Measurements from ENCODE around the gene FOXP1.

The FOXP1 gene

GRCh38 chr3:71285086-71285485 lies 298.4 kb downstream of the FOXP1 start:
- Histone ChIP-seq H3K9me2 (replicated peaks; ENCODE audit: control insufficient read depth, low read length) (no peaks in the 10 kb centered on the region), H3K9me3 (ENCODE audit: control insufficient read depth, insufficient read depth, low read length) (no peaks in the 10 kb centered on the region), H3K27me3 (ENCODE audit: control insufficient read depth, low read length) (no peaks in the 10 kb centered on the region), H3K4me2 (ENCODE audit: low read length) (no peak overlapping the region), H3K4me1 (ENCODE audit: control insufficient read depth, low read length) (no peaks in the 10 kb centered on the region), H3K79me2 (ENCODE audit: control insufficient read depth, low read length) (no peaks in the 10 kb centered on the region; the same call in none of the 2 replicates), H3K4me3 (ENCODE audit: low read length) (no peak overlapping the region), H3F3A (ENCODE audit: control insufficient read depth, insufficient read depth) (no peaks in the 10 kb centered on the region), H3K36me3 (ENCODE audit: control insufficient read depth, low read length) (no peaks in the 10 kb centered on the region), H4K20me1 (ENCODE audit: control insufficient read depth, insufficient read depth, low read depth, low read length) (peaks cover 4% of the 10 kb centered on the region; the same call in 1 of the 2 replicates), H3K27ac (ENCODE audit: low read depth, low read length) (no peak overlapping the region)
- TF ChIP-seq, protein P1, sequence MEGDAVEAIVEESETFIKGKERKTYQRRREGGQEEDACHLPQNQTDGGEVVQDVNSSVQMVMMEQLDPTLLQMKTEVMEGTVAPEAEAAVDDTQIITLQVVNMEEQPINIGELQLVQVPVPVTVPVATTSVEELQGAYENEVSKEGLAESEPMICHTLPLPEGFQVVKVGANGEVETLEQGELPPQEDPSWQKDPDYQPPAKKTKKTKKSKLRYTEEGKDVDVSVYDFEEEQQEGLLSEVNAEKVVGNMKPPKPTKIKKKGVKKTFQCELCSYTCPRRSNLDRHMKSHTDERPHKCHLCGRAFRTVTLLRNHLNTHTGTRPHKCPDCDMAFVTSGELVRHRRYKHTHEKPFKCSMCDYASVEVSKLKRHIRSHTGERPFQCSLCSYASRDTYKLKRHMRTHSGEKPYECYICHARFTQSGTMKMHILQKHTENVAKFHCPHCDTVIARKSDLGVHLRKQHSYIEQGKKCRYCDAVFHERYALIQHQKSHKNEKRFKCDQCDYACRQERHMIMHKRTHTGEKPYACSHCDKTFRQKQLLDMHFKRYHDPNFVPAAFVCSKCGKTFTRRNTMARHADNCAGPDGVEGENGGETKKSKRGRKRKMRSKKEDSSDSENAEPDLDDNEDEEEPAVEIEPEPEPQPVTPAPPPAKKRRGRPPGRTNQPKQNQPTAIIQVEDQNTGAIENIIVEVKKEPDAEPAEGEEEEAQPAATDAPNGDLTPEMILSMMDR (IDR thresholded peaks at IDR 0.05; ENCODE audit: low read depth, low read length, poor library complexity, severe bottlenecking): no peak
- no peak for TF ChIP-seq EZH2phosphoT487 (IDR thresholded peaks at IDR 0.05; ENCODE audit: borderline replicate concordance, low read length)

DNA sequence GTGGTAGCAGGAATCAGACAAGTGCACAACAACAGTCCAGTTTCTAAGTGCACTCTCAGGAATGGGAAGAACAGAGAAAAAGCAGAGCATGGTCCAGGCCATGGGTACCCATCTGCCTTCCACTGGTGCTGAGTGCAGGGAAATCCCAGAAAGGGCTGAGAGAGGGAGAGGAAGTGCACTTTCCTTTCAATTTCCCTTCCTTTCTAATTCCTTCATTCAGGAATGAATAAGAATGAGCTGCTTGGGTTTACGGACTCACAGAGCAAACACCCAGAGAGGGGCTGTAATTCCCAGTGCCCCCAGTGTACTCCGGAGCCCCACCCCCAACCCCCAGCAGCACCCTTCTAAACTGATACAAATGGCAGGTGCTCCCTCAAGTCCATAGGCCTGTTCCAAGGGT lies 300.6 kb downstream of the FOXP1 start:
- H3K79me2 ChIP-seq (ENCODE audit: control insufficient read depth, low read length): no peaks in the 10 kb centered on the region; the same call in none of the 2 replicates
- no peaks in the 10 kb centered on the region; the same call in 1 of the 2 replicates for H4K20me1 ChIP-seq (ENCODE audit: control insufficient read depth, insufficient read depth, low read depth, low read length)
- H3K27ac ChIP-seq (ENCODE audit: low read depth, low read length): no peak overlapping the region
- no peak overlapping the region for H3K4me3 ChIP-seq (ENCODE audit: low read length)
- no peaks in the 10 kb centered on the region for H3K27me3 ChIP-seq (ENCODE audit: control insufficient read depth, low read length)
- TF ChIP-seq EZH2phosphoT487 (IDR thresholded peaks at IDR 0.05; ENCODE audit: borderline replicate concordance, low read length): no peak
- no peak overlapping the region for H3K4me2 ChIP-seq (ENCODE audit: low read length)
- no peaks in the 10 kb centered on the region for H3K36me3 ChIP-seq (ENCODE audit: control insufficient read depth, low read length)
- no peaks in the 10 kb centered on the region for H3K9me3 ChIP-seq (ENCODE audit: control insufficient read depth, insufficient read depth, low read length)
- no peaks in the 10 kb centered on the region for H3K4me1 ChIP-seq (ENCODE audit: control insufficient read depth, low read length)
- no peaks in the 10 kb centered on the region for H3K9me2 ChIP-seq (replicated peaks; ENCODE audit: control insufficient read depth, low read length)
- H3F3A ChIP-seq (ENCODE audit: control insufficient read depth, insufficient read depth): no peaks in the 10 kb centered on the region

GRCh38 chr3:71281280-71281679 lies 302.2 kb downstream of the FOXP1 start:
- H4K20me1 ChIP-seq (ENCODE audit: control insufficient read depth, insufficient read depth, low read depth, low read length): no peaks in the 10 kb centered on the region; the same call in 1 of the 2 replicates
- no peaks in the 10 kb centered on the region for H3K9me3 ChIP-seq (ENCODE audit: control insufficient read depth, insufficient read depth, low read length)
- no peaks in the 10 kb centered on the region for H3K4me1 ChIP-seq (ENCODE audit: control insufficient read depth, low read length)
- no peak overlapping the region for H3K4me2 ChIP-seq (ENCODE audit: low read length)
- H3K79me2 ChIP-seq (ENCODE audit: control insufficient read depth, low read length): no peaks in the 10 kb centered on the region; the same call in none of the 2 replicates
- TF ChIP-seq, protein P1 (IDR thresholded peaks at IDR 0.05; ENCODE audit: low read depth, low read length, poor library complexity, severe bottlenecking): no peak
- no peak for TF ChIP-seq EZH2phosphoT487 (IDR thresholded peaks at IDR 0.05; ENCODE audit: borderline replicate concordance, low read length)
- H3K27ac ChIP-seq (ENCODE audit: low read depth, low read length): no peak overlapping the region
- H3K36me3 ChIP-seq (ENCODE audit: control insufficient read depth, low read length): no peaks in the 10 kb centered on the region
- H3K4me3 ChIP-seq (ENCODE audit: low read length): no peak overlapping the region
- no peaks in the 10 kb centered on the region for H3K27me3 ChIP-seq (ENCODE audit: control insufficient read depth, low read length)
- H3K9me2 ChIP-seq (replicated peaks; ENCODE audit: control insufficient read depth, low read length): no peaks in the 10 kb centered on the region
- H3F3A ChIP-seq (ENCODE audit: control insufficient read depth, insufficient read depth): no peaks in the 10 kb centered on the region

GRCh38 chr3:71277341-71277740 lies 306.2 kb downstream of the FOXP1 start:
- TF ChIP-seq, protein P1 (IDR thresholded peaks at IDR 0.05; ENCODE audit: low read depth, low read length, poor library complexity, severe bottlenecking): no peak
- no peak for TF ChIP-seq EZH2phosphoT487 (IDR thresholded peaks at IDR 0.05; ENCODE audit: borderline replicate concordance, low read length)

More at GRCh38 chr3:71277341-71277740, 306.2 kb downstream of the FOXP1 start:
- Histone ChIP-seq H3K36me3 (ENCODE audit: control insufficient read depth, low read length) (no peaks in the 10 kb centered on the region), H3K9me3 (ENCODE audit: control insufficient read depth, insufficient read depth, low read length) (no peaks in the 10 kb centered on the region), H3K4me3 (ENCODE audit: low read length) (no peak overlapping the region), H3K27ac (ENCODE audit: low read depth, low read length) (no peak overlapping the region), H3K27me3 (ENCODE audit: control insufficient read depth, low read length) (no peaks in the 10 kb centered on the region), H3K9me2 (replicated peaks; ENCODE audit: control insufficient read depth, low read length) (no peaks in the 10 kb centered on the region), H3F3A (ENCODE audit: control insufficient read depth, insufficient read depth) (no peaks in the 10 kb centered on the region), H4K20me1 (ENCODE audit: control insufficient read depth, insufficient read depth, low read depth, low read length) (no peaks in the 10 kb centered on the region; the same call in 1 of the 2 replicates), H3K4me1 (ENCODE audit: control insufficient read depth, low read length) (no peaks in the 10 kb centered on the region), H3K79me2 (ENCODE audit: control insufficient read depth, low read length) (no peaks in the 10 kb centered on the region; the same call in none of the 2 replicates), H3K4me2 (ENCODE audit: low read length) (no peak overlapping the region)
